Activated T-cell treated with anti-CD3 and anti-CD28 coated beads, Interleukin-2, amount 50 U/mL, for 72 hours (primary cell): Measurements from ENCODE around the gene ADAMTSL3. TPM values are rescaled to one million over a fixed set of nuclear protein-coding genes. Genes with fewer than 3 reads are reported as not detected.

ENCODE experiments used
- ATAC-seq, 2 donors: fragments of 150-1000 bp; cut with Tn5 transposase; replicated peaks in 1 of 2; 2 replicates each; pipeline ENCODE4 v1.10.0; 2021; ENCODE audit warnings: moderate library complexity in 2 of 2, mild to moderate bottlenecking in 1 of 2
- DNase-seq, 2 donors: peaks; one replicate each; pipeline ENCODE4 v3.0.0; 2021 to 2022; ENCODE audit warnings: mixed read lengths in 1 of 2
- H3K27ac Mint-ChIP-seq: one replicate; pipeline ENCODE4 v1.8.0; 2022; ENCODE audit warnings: mild to moderate bottlenecking, moderate library complexity, mixed read lengths
- H3K27me3 Mint-ChIP-seq: one replicate; pipeline ENCODE4 v1.8.0; 2022; ENCODE audit warnings: low read depth, mixed read lengths
- H3K36me3 Mint-ChIP-seq, 2 donors: one replicate each; pipeline ENCODE4 v1.8.0; 2022; ENCODE audit warnings: mixed read lengths in 2 of 2, mild to moderate bottlenecking in 1 of 2; ENCODE audit not compliant: insufficient read depth in 2 of 2
- H3K4me1 Mint-ChIP-seq: one replicate; pipeline ENCODE4 v1.8.0; 2022; ENCODE audit warnings: low read depth, mixed read lengths
- H3K4me3 Mint-ChIP-seq, 2 donors: one replicate each; pipeline ENCODE4 v1.8.0; 2022; ENCODE audit warnings: mild to moderate bottlenecking in 2 of 2, mixed read lengths in 2 of 2, moderate library complexity in 2 of 2
- H3K9me3 Mint-ChIP-seq, 2 donors: one replicate each; pipeline ENCODE4 v1.8.0; 2022; ENCODE audit warnings: mixed read lengths in 2 of 2
- total RNA-seq, 2 donors: library from RNA; stranded (reverse); gene quantifications; one replicate each; pipeline ENCODE4 v1.2.3, GENCODE V29; 2022

The ADAMTSL3 gene
- total RNA-seq, 2 donors from 2014 or later: 0.12 TPM; not detected in 1

DNA sequence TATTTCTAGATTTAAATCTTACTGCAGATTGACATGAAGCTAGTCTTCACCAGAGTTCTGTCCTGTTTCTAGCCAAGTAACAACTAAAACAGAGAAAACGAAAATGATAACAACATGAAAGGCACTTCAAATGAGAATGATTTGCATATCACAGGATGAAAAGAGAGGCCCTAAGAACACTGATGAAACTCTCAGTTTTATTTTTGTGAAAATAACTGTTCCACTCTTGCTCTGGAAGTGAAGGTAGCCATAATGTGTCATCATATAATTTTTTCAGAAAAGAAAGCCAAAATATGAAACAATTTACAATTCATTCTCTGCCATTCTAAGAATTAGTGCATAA, 274.4 kb downstream of the ADAMTSL3 start:
- Mint-ChIP-seq H3K4me1 (peaks cover 29% of the 10 kb centered on the region), H3K36me3 (peaks cover 1 to 3% of the 10 kb centered on the region in 2 donors), H3K27ac (peak overlapping the region; percentile 97), H3K9me3 (peaks cover 0 to 3% of the 10 kb centered on the region in 2 donors), H3K4me3 (peak overlapping the region; percentile 59 to 91), H3K27me3 (peaks cover 32% of the 10 kb centered on the region)
- DNase-seq: no peak
- peak; percentile 76 to 79 for ATAC-seq

DNA sequence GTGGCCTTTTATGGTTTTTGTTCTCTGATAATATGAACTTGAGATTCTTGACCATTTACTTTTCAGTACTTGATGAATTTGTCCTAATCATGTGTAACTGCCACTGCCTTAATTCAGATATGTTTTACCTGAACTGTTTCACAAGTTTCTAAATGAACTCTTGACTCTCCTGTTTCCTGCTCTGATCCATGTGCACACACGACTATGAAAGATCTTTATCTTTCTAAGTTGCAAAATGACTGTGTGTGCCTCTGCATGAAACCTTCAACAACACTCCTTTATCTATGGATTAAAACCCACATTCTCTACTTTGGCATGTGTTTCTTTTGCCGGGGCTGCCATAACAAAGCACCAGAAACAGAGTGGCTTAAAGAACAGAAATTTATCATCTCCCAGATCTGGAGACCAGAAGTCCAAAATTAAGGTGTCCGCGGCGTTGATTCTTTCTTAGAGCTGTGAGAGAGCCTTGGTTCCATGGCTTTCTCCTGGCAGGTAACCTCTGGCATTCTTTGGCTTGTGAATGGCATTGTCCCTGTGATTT, 275.0 kb downstream of the ADAMTSL3 start:
- DNase-seq (no peak), ATAC-seq (peak; percentile 65 to 75)
- peak overlapping the region; percentile 16 to 45 for H3K4me3 Mint-ChIP-seq
- peaks cover 1 to 3% of the 10 kb centered on the region in 2 donors for H3K36me3 Mint-ChIP-seq
- H3K27me3 Mint-ChIP-seq: peaks cover 32% of the 10 kb centered on the region
- H3K9me3 Mint-ChIP-seq: peaks cover 1 to 3% of the 10 kb centered on the region in 2 donors
- H3K4me1 Mint-ChIP-seq: peaks cover 29% of the 10 kb centered on the region
- H3K27ac Mint-ChIP-seq: no peak overlapping the region

DNA sequence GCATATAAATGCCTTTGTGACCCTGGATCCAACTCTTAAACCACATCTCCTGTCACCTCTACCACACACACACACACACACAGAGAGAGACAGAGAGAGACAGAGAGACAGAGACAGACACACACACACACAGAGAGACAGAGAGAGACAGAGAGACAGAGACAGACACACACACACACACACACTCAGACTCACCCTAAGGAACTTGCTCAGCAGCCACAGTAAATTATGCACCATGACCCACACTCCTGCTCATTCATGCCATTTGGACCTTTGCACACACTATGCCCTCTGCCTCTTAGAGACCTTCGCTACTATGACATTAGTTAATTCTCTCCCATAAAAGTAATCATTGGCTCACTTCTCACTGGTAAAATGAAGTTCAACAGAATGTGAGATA, 275.7 kb downstream of the ADAMTSL3 start:
- peaks cover 29% of the 10 kb centered on the region for H3K4me1 Mint-ChIP-seq
- H3K27ac Mint-ChIP-seq: peak overlapping the region; percentile 31
- peaks cover 32% of the 10 kb centered on the region for H3K27me3 Mint-ChIP-seq
- H3K4me3 Mint-ChIP-seq: peak overlapping the region in 1 of 2 donors; percentile 1
- no peak for DNase-seq
- H3K36me3 Mint-ChIP-seq: peaks cover 1 to 3% of the 10 kb centered on the region in 2 donors
- no peak for ATAC-seq
- peaks cover 3% of the 10 kb centered on the region in 2 donors for H3K9me3 Mint-ChIP-seq

DNA sequence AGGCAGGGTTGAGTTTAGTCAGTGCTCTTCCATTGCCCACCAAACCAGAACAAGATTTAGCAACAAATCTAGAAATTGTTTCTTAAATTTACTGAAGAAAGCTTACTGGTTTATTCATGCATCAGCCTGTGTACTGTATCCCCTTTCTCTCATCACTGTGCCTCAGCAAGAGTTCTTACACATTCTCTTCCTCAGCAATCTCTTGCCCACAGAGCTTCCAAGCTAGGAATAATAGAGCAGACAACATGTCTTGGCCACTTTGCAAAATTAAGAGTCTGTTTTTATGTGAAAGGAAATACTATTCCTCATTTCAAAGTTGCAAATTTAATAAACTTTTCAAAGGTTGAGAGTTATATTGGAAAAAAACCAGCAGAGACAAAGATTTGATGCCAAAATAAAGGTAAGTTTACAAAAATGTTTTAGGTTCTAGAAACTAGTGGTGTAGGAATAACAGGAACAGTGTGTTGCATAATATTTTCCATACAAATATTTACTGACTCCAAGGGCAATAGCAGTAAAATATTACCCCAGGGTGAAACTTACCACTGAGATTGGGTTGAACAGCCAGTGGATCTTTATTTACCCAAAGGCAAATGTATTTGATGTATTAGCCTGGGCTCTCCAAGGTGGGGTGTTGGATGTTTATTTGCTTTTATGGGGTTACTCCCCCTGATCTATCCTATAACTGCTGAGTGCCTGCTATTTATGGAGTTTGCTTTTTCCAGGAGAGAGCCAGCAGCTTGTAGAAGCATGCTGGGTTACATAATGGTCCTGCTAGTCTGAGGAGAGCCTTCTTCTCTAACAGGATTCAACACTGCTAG, 276.7 kb downstream of the ADAMTSL3 start:
- Mint-ChIP-seq H3K27me3 (peaks cover 30% of the 10 kb centered on the region), H3K36me3 (peaks cover 3% of the 10 kb centered on the region in 2 donors), H3K9me3 (peaks cover 3% of the 10 kb centered on the region in 2 donors), H3K4me1 (peaks cover 29% of the 10 kb centered on the region), H3K27ac (no peak overlapping the region), H3K4me3 (no peak overlapping the region)
- ATAC-seq: no peak
- no peak for DNase-seq

DNA sequence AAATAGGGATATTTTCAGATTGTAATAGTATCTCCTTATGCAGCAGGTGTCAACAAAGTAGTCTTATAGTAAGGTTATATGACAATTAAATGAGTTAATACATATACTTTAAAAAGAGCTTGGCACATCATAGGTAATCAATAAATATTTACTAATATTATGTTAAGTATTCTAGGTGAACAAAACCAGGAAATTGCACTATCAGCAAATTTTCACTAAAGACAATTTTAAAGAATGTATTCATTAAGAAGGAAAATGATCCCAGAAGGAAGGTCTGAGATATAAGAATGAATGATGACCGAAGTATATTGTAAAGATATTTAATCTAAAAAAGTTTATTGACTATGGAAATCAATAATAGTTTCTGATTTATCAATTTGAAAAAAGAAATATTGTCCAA, 281.9 kb downstream of the ADAMTSL3 start:
- no peak overlapping the region for H3K27ac Mint-ChIP-seq
- peaks cover 2 to 3% of the 10 kb centered on the region in 2 donors for H3K36me3 Mint-ChIP-seq
- H3K27me3 Mint-ChIP-seq: peaks cover 8% of the 10 kb centered on the region
- H3K9me3 Mint-ChIP-seq: peaks cover 3 to 6% of the 10 kb centered on the region in 2 donors
- no peak for DNase-seq
- no peaks in the 10 kb centered on the region for H3K4me1 Mint-ChIP-seq
- no peak overlapping the region for H3K4me3 Mint-ChIP-seq
- no peak for ATAC-seq

DNA sequence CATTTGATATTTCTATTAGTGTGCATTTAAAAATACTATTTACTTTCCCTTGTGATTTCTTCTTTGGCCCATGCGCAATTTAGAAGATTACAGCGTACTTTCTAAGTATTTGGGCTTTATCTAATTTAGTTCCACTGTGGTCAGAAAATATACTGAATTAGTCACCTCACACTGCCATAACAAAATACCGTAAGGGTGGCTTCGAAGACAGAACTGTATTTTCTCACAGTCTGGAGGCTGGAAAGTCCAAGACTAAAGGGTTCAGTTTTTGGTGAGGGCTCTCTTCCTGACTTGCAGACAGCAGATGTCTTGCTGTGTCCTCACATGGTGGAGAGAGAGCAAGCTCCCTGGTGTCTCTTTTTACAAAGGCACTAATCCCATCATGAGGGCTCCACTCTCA, 286.2 kb downstream of the ADAMTSL3 start:
- Mint-ChIP-seq H3K4me1 (no peaks in the 10 kb centered on the region), H3K4me3 (no peak overlapping the region), H3K36me3 (no peaks in the 10 kb centered on the region), H3K27ac (no peak overlapping the region), H3K9me3 (peaks cover 0 to 2% of the 10 kb centered on the region in 2 donors), H3K27me3 (no peaks in the 10 kb centered on the region)
- no peak for ATAC-seq
- DNase-seq: no peak

DNA sequence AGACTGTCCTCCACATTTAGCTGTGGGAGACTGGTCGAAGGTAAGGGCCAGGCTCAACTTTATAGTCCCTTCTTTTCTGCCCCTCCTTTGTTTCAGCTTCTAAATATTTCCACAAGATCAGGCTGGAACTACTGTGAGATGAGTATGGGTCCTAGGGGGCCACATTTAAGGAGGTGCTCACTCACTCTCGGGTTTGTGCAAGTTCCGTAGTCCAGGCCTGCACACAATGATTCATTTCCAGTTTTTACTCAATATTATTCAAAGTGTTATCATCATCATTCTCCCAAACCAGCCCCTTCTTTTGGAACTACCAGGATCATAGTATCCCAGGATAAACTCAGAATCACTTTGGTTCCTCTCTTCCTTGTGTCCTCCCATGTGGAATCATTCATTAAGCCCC, 289.1 kb downstream of the ADAMTSL3 start:
- no peak overlapping the region for H3K4me3 Mint-ChIP-seq
- ATAC-seq (peak in 1 of 2 donors; percentile 53), DNase-seq (no peak)
- no peak overlapping the region for H3K27ac Mint-ChIP-seq
- no peaks in the 10 kb centered on the region for H3K27me3 Mint-ChIP-seq
- H3K4me1 Mint-ChIP-seq: no peaks in the 10 kb centered on the region
- H3K36me3 Mint-ChIP-seq: peaks cover 0 to 1% of the 10 kb centered on the region in 2 donors
- H3K9me3 Mint-ChIP-seq: peaks cover 0 to 3% of the 10 kb centered on the region in 2 donors

DNA sequence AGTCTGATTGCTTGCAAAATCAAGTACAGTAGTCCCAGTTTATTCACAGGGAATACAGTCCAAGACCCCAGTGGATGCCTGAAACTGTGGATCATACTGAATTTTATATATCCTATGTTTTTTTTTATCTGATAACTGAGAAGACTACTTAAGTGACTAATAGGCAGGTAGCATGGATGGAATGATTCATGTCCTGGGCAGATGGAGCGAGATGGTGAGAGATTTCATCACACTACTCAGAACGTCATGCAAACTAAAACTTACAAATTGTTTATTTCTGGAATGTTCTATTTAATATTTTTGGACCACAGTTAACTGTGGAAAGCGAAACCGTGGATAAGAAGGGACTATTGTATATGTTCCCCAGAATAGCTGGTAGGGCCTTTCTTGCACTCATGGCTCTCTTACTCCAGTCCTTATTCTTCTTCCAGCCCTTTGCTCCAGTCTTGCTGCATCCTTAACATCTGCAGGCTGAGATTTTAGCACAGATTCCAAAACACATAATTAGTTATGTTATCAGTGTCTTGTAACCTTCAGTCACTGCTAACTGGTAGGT, 290.0 kb downstream of the ADAMTSL3 start:
- Mint-ChIP-seq H3K27me3 (no peaks in the 10 kb centered on the region), H3K4me1 (no peaks in the 10 kb centered on the region), H3K36me3 (peaks cover 0 to 1% of the 10 kb centered on the region in 2 donors), H3K4me3 (no peak overlapping the region), H3K9me3 (peaks cover 0 to 3% of the 10 kb centered on the region in 2 donors), H3K27ac (no peak overlapping the region)
- ATAC-seq (no peak), DNase-seq (no peak)

DNA sequence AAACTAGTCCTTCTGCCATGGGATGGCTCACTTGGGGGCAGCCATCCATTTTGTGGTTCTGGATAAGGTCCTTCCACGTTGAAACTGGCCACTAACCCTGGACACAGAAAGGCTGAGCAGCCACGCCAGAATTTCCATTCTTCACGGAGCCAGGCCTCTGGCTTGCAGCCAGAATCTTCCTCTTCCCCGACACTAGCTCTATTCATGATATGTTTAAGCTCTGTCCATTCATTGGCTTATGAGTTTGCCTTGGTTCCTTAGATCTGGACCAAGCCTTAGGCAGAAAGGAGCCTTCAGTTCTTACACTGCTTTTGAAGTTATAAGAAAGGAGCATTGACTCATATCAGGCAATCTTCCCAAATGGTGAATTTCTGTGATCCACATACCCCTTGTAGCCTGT, 293.2 kb downstream of the ADAMTSL3 start:
- Mint-ChIP-seq H3K27me3 (peaks cover 11% of the 10 kb centered on the region), H3K9me3 (peaks cover 0 to 6% of the 10 kb centered on the region in 2 donors), H3K4me3 (no peak overlapping the region), H3K4me1 (no peaks in the 10 kb centered on the region), H3K36me3 (peaks cover 0 to 5% of the 10 kb centered on the region in 2 donors), H3K27ac (no peak overlapping the region)
- no peak for DNase-seq
- no peak for ATAC-seq

DNA sequence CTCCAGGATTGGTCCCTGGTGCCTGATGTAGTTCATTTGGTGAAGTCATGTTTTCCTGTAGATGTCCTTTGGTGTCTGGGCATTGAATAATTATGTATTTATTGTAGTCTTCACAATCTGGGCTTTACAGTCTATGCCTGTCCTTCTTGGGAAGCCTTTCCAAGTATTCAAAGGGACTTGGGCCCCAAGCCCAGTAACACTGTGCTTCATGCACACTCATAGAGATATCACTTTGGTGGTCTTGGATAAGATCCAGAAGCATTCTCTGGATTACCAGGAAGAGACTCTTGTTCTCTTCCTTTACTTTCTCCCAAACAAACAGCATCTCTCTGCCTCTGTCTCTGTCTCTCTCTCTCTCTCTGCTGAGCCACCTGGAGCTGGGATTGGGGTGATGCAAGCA, 300.6 kb downstream of the ADAMTSL3 start:
- no peaks in the 10 kb centered on the region for H3K4me1 Mint-ChIP-seq
- no peak overlapping the region for H3K4me3 Mint-ChIP-seq
- H3K36me3 Mint-ChIP-seq: peaks cover 0 to 4% of the 10 kb centered on the region in 2 donors
- H3K9me3 Mint-ChIP-seq: peaks cover 3% of the 10 kb centered on the region in 2 donors
- H3K27ac Mint-ChIP-seq: no peak overlapping the region
- peaks cover 11% of the 10 kb centered on the region for H3K27me3 Mint-ChIP-seq
- ATAC-seq (no peak), DNase-seq (no peak)

DNA sequence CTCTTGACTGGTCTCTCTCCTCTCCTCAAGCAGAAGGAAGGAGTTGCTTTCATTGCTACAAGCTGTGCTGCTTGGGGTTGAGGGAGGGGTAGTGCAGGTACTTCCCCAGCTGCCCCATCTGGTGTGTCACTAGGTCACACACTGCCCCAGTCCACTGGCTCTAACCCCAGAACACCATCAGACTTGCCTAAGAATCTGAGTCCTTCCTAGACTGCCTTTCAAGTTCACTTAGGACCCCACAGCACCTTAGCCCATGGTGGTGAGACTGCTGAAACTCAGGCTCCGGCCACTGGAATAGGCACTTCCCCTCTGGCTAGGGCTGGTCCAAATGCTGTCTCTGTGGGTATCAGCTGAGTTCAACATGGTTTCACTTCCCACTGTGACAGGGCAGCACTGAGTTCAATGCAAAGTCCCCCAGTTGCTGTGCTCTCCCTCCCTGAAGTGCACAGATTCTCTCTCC, 301.9 kb downstream of the ADAMTSL3 start:
- Mint-ChIP-seq H3K4me3 (no peak overlapping the region), H3K9me3 (peaks cover 3 to 4% of the 10 kb centered on the region in 2 donors), H3K27me3 (peaks cover 11% of the 10 kb centered on the region), H3K27ac (no peak overlapping the region), H3K4me1 (no peaks in the 10 kb centered on the region), H3K36me3 (peaks cover 0 to 3% of the 10 kb centered on the region in 2 donors)
- ATAC-seq (no peak), DNase-seq (no peak)

DNA sequence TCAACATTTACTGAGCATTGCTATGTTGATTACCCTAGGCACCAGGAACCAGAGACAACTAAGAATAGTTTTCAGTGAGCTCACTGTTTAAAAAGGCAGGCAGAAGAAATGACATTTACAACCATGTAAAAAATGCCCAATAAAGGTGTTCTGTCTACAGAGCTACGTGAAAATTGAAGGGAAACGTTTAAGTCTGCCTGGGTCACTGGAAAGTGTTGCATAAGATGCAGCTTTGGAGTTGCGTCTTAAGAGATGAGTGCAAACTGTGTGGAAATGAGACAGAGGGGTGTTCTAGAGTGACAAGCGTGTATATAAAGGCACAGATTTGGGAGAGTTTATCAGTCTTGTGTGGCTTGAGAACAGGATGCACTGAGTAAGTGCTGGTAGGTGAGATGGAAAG, 303.0 kb downstream of the ADAMTSL3 start:
- no peak overlapping the region for H3K27ac Mint-ChIP-seq
- ATAC-seq (no peak), DNase-seq (no peak)

DNA sequence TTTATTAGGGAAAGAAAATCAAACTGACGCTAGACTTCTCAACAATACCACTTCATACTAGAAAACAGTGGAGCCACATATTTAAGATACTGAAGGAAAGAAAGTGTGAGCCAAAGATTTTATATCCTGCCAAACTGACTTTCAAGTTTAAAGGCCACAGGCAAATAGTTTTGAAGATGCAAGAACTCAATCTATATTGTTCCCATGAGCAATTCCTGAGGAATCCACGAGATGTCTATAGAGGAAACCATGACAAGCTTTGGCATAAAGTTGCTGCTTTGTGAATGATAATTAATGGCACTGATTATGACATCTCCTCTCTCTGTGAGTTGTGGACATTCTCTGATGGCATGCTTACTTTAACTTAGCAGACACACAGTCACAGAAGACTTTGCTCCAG, 305.6 kb downstream of the ADAMTSL3 start:
- no peak overlapping the region for H3K4me3 Mint-ChIP-seq
- H3K27ac Mint-ChIP-seq: no peak overlapping the region
- no peak for ATAC-seq
- no peaks in the 10 kb centered on the region for H3K4me1 Mint-ChIP-seq
- H3K27me3 Mint-ChIP-seq: no peaks in the 10 kb centered on the region
- no peaks in the 10 kb centered on the region for H3K36me3 Mint-ChIP-seq
- DNase-seq: no peak
- peaks cover 4 to 6% of the 10 kb centered on the region in 2 donors for H3K9me3 Mint-ChIP-seq

More for the DNA sequence above, 303.0 kb downstream of the ADAMTSL3 start:
- Mint-ChIP-seq H3K9me3 (peaks cover 0 to 4% of the 10 kb centered on the region in 2 donors), H3K36me3 (peaks cover 0 to under 1% of the 10 kb centered on the region in 2 donors), H3K27me3 (peaks cover 3% of the 10 kb centered on the region), H3K4me3 (no peak overlapping the region), H3K4me1 (no peaks in the 10 kb centered on the region)
